GM18870 (cell line): Measurements from ENCODE around the gene ROBO1.
"Not testable (repeated sequence)": the region's sequence is repeated elsewhere in the genome, so short reads cannot be mapped to it uniquely, and the experiment has no call there.

Experiments used
- ATAC-seq: cut with Tn5 transposase; IDR thresholded peaks from one replicate; pipeline ENCODE4 v1.9.1; 2021; ENCODE audit warnings: moderate library complexity; ENCODE audit not compliant: unreplicated experiment

The ROBO1 gene

GRCh38 chr3:78887547-78888011 is 880.2 kb downstream of the ROBO1 start:
- ATAC-seq, result peak; percentile 84

GRCh38 chr3:78887029-78887428 is 880.8 kb downstream of the ROBO1 start:
- ATAC-seq, result no peak

- ATAC-seq, result not testable (repeated sequence)
Measured at GRCh38 chr3:78884567-78884966, 883.2 kb downstream of the ROBO1 start.

GRCh38 chr3:78882251-78882650 is 885.5 kb downstream of the ROBO1 start:
- no peak for ATAC-seq

GRCh38 chr3:78881501-78881900 is 886.3 kb downstream of the ROBO1 start:
- no peak for ATAC-seq

GRCh38 chr3:78880603-78881461 is 887.0 kb downstream of the ROBO1 start:
- no peak for ATAC-seq

GRCh38 chr3:78879295-78879860 is 888.4 kb downstream of the ROBO1 start:
- ATAC-seq, result no peak

- no peak for ATAC-seq
Measured at GRCh38 chr3:78878789-78879188, 889.0 kb downstream of the ROBO1 start.

- ATAC-seq, result no peak
Measured at GRCh38 chr3:78878011-78878410, 889.8 kb downstream of the ROBO1 start.

- ATAC-seq, result no peak
Measured at GRCh38 chr3:78875851-78876250, 891.9 kb downstream of the ROBO1 start.

GRCh38 chr3:78875436-78875835 is 892.4 kb downstream of the ROBO1 start:
- no peak for ATAC-seq

GRCh38 chr3:78873641-78874040 is 894.2 kb downstream of the ROBO1 start:
- peak; percentile 48 for ATAC-seq

GRCh38 chr3:78872195-78872594 is 895.6 kb downstream of the ROBO1 start:
- ATAC-seq, result no peak

GRCh38 chr3:78871048-78871447 is 896.8 kb downstream of the ROBO1 start:
- ATAC-seq, result peak; percentile 90

GRCh38 chr3:78870484-78870883 is 897.3 kb downstream of the ROBO1 start:
- ATAC-seq, result no peak

- no peak for ATAC-seq
Measured at GRCh38 chr3:78868570-78868969, 899.2 kb downstream of the ROBO1 start.

- ATAC-seq, result no peak
Measured at GRCh38 chr3:78867409-78868372, 900.1 kb downstream of the ROBO1 start.

GRCh38 chr3:78863306-78864203 is 904.2 kb downstream of the ROBO1 start:
- no peak for ATAC-seq

GRCh38 chr3:78861156-78861555 is 906.6 kb downstream of the ROBO1 start:
- ATAC-seq, result no peak

- no peak for ATAC-seq
Measured at GRCh38 chr3:78860567-78860966, 907.2 kb downstream of the ROBO1 start.
